Activated CD4-positive, alpha-beta T cell treated with anti-CD3 and anti-CD28 coated beads for 48 hours (primary cell): ENCODE results near the gene CD53.
"Not testable (repeated sequence)": the region's sequence is repeated elsewhere in the genome, so short reads cannot be mapped to it uniquely, and the experiment has no call there.

Experiments used
- DNase-seq: peaks from one replicate; pipeline ENCODE4 v3.0.0-alpha.2; 2020

Gene CD53

DNA sequence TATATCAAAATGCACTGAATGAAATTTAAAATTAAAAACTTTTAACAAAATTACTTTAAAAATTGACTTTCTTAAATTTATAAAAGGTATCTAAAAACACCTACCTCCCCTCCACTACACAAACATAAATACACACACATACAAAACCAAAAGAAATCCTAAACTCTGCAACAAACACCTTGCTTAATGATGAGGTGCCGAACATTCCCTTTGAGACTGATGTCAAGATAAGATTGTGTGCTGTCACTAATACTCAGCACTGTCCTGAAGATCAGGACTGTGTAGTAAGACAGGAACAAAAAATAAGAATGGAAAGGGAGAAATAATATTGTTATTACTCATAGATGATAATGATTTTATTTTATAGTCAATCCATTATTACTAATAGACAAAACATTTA lies 45.1 kb downstream of the CD53 start:
- no peak for DNase-seq

DNA sequence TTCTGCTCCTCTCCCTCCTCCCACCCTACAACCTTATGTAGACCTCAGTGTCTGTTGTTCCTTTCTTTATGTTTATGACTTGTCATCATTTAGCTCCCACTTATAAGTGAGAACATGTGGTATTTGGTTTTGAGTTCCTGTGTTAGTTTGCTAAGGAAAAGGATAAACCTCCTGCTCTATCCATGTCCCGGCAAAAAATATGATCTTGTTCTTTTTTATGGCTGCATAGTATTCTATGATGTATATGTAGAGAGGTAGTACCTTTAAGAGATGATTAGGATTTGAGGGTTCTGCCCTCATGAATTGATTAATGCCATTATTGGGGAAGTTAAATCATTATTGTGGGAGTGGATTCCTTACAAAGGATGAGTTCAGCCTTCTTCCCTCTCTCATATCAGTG lies 49.0 kb downstream of the CD53 start:
- DNase-seq = no peak

DNA sequence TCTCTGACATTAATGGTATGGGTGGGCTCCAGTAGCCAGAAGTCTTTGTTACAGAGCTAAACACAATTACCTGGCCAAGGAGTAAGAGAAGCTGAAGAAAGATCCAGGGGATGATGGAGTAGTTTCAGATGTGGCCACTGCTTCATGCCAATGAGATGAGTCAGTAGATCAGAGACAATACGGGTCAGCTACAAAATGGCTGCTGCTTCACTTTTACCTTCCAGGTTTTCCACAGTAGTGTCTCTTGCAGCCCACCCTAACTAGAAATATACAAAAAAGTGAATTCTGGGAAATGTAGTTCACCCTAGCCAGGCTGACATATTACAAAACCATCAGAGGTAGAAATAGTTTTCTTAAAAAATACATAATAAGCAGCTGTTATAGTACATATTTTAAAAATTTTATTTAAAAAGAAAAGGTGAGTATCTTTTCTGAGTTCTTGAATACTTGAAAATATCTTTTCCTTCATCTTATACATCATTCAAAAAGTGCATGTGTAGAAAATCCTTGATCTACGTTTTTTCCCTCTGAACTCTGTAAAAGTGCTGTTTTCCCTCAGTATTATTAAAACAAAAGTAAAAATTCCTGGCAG lies 54.6 kb downstream of the CD53 start:
- no peak for DNase-seq

DNA sequence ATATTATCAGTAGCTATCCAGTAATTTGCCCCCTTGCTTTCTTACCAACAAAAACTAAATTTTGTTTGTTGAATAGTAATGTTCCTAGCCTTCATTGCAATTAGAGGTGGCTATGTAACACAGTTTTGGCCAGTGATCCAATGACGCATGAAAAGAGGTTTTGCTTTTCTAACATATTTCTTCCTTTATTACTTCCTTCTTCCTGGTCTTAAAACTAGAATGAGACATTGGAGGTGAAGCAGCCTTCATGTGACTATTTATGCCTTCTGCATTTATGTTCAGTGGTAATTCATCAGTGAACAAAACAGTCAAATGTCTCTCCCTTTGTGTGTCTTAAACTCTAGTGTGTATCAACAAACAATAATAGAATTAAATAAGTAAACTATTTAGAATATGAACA lies 55.2 kb downstream of the CD53 start:
- no peak for DNase-seq

DNA sequence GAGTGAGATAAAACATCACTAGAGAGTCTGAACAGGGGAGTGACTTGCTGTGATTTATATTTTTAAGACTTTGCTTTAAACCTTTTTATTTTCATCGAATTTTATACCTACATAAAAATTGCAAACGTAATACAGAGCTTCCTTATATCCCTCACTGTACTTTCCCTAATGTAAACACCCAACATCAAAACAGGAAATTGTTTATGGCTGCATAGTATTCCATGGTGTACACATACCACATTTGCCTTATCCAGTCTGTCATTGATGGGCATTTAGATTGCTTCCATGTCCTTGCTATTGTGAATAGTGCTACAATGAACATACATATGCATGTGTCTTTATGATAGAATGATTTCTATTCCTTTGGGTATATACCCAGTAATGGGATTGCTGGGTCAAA lies 56.0 kb downstream of the CD53 start:
- no peak for DNase-seq

DNA sequence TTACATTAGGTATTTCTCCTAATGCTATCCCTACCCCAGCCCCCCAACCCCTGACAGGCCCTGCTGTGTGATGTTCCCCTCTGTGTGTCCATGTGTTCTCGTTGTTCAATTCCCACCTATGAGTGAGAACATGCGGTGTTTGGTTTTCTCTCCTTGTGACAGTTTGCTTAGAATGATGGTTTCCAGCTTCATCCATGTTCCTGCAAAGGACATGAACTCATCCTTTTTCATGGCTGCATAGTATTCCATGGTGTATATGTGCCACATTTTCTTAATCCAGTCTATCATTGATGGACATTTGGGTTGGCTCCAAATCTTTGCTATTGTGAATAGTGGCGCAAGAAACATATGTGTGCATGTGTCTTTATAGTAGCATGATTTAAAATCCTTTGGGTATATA lies 58.1 kb downstream of the CD53 start:
- not testable (repeated sequence) for DNase-seq

DNA sequence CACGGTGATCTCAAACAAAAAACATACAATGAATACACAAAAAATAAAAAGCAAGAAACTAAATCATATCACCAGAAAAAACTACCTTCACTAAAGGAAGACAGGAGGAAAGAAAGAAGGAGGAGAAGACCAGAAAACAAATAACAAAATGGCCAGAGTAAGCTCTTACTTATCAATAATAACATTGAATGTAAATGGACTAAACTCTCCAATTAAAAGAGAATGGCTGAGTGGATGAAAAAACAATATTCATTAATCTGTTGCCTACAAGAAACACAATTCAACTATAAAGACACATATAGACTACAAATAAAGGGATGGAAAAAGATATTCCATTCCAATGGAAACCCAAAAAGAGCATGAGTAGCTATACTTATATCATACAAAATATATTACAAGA lies 63.6 kb downstream of the CD53 start:
- no peak for DNase-seq

DNA sequence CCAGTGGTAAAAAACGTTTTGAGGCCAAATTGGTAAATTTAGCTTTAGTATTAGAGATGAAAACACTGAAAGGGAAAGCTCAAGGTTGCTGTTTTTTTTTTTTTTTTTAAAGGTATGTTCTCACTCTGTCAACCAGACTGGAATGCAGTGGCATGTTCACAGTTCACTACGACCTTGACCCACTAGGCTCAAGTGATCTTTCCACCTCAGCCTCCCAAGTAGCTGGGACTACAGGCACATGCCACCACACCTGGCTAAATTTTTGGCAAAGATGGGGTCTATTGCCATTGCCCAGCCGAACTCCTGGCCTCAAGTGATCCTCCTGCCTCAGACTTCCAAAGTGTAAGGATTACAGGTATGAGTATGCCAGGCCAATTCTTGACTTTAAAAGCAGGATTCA lies 71.9 kb downstream of the CD53 start:
- no peak for DNase-seq

DNA sequence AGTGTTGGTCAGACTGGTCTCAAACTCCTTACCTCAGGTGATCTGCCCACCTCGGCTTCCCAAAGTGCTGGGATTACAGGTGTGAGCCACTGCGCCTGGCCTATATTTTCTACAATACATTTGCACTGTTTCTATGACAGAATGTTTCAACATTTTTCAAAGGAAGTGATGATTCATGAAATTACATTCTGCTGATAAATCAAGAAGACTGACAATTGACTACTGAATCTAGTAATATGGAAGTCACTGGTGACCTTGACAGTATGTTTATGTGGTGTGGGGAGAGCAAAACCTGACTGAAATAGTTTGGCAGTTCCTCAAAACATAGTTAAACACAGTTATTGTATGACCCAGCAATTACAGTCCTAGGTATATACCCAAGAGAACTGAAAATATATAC lies 72.7 kb downstream of the CD53 start:
- DNase-seq = no peak

DNA sequence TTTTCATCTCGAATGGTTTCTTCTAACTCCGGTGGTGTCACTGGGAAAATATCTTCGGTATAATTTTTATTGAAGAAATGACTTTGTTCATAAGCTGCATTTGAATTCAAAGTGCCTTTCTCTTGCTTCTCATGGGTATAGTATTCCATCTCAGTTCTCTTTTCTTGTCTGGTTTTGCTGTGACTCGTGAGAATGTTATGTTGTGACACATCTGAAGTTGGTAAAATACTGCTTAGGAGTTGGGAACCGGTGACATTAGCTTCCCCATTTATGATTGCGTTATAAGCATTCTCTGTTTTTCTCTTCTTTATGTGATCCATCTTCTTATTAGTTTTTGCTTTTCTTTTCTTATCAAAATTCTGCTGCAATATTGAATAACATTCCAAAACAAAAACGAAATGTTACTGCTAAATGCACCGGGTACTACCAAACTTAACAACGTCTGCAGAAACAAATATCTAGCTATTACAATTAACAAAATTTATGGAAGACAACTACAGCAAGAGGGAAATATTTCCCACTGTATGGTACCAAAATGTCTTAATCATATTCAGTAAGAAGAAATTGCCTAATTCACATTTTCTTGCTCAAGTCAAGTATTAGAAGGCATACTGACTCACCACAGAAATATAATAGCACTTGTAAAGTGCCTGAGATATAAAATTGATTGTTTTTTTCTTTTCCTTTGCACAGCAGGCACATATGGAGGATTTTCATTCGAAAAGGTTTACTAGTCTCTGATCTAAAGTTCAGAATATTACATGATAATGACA lies 75.3 kb downstream of the CD53 start:
- DNase-seq = no peak
